ENCODE results near the gene TSNAX. TPM values are rescaled to one million over a fixed set of nuclear protein-coding genes. Genes with fewer than 3 reads are reported as not detected.
"Not testable (repeated sequence)": the region's sequence is repeated elsewhere in the genome, so short reads cannot be mapped to it uniquely, and the experiment has no call there.

The TSNAX gene
- total RNA-seq, 1 donor = 44.5 TPM

DNA sequence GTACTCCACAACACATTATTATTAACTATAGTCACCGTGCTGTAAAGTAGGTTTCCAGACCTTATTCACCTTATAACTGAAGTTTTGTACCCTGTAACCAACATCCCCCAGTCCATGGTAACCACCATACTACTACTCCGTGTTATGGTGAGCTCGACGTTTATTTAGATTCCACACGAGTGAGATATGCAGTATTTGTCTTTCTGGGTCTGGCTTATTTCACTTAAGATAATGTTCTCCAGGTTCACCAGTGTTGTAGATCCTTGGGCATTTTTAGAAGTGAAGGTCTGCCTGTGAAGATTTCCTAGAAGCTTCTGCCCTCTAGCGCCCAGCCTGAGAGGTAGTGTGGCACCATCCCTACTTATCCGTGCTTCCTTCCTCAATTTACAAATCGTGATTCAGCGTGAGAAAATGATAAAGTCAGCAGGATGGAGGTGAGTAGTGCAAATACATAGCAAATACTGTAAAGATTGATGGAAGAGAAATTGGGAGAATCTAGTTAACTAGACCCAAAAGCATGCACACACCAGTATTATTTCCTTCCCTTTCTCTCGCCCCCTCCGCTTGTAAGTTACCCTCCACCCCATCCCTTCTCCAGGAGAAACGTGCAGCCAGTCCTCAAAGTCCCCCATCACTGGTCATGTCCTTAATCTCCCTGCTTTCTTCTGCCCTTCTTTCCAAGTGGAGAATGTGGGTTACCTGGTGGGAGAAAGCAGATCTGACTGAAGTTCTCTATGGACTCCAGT lies 62.2 kb downstream of the TSNAX start:
- H2AFZ ChIP-seq (ENCODE audit: low read length) = no peak overlapping the region
- no peak overlapping the region for H3K4me3 ChIP-seq (ENCODE audit: insufficient read depth, low read length)
- DNase-seq (ENCODE audit: insufficient read length, low spot score, missing footprints) = peak; percentile 46

DNA sequence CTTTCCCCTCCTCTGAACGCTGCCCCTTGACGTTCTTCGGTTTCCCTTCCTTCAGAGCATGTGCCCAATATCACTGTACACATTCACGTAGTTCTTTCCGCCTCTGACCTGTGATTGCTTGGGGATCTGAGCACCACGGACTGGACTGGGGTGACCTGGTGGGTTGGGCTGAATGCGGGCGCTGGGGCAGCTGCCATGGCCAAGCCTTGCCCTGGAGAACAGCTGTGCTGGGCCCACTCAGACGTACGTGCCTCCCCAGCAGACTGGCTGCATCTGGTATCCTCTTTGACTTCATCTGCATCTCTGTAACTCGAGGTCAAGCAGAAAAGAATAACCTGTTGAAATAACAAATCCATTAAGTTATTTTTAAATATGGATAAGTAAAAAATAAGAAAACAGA lies 63.0 kb downstream of the TSNAX start:
- no peak for DNase-seq (ENCODE audit: insufficient read length, low spot score, missing footprints)
- Histone ChIP-seq H3K4me2 (ENCODE audit: insufficient read depth, low read length) (no peak overlapping the region), H3K27ac (ENCODE audit: low read depth, low read length) (no peak overlapping the region), H3K9me3 (ENCODE audit: low read depth, low read length) (no peaks in the 10 kb centered on the region), H2AFZ (ENCODE audit: low read length) (no peak overlapping the region), H3K4me1 (ENCODE audit: insufficient read depth, low read length) (no peaks in the 10 kb centered on the region), H3K79me2 (ENCODE audit: insufficient read depth, low read length) (no peaks in the 10 kb centered on the region), H3K27me3 (ENCODE audit: insufficient read depth, low read length) (no peaks in the 10 kb centered on the region), H3K4me3 (ENCODE audit: insufficient read depth, low read length) (no peak overlapping the region), H3K36me3 (ENCODE audit: insufficient read depth, low read length) (no peaks in the 10 kb centered on the region), H4K20me1 (ENCODE audit: insufficient read depth, low read length) (no peaks in the 10 kb centered on the region)
- TF ChIP-seq, protein P1, sequence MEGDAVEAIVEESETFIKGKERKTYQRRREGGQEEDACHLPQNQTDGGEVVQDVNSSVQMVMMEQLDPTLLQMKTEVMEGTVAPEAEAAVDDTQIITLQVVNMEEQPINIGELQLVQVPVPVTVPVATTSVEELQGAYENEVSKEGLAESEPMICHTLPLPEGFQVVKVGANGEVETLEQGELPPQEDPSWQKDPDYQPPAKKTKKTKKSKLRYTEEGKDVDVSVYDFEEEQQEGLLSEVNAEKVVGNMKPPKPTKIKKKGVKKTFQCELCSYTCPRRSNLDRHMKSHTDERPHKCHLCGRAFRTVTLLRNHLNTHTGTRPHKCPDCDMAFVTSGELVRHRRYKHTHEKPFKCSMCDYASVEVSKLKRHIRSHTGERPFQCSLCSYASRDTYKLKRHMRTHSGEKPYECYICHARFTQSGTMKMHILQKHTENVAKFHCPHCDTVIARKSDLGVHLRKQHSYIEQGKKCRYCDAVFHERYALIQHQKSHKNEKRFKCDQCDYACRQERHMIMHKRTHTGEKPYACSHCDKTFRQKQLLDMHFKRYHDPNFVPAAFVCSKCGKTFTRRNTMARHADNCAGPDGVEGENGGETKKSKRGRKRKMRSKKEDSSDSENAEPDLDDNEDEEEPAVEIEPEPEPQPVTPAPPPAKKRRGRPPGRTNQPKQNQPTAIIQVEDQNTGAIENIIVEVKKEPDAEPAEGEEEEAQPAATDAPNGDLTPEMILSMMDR (IDR thresholded peaks at IDR 0.05; ENCODE audit: extremely low read depth, low read depth, low read length) = no peak

More for the DNA sequence above, 62.2 kb downstream of the TSNAX start:
- Histone ChIP-seq H3K27ac (ENCODE audit: low read depth, low read length) (no peak overlapping the region), H3K9me3 (ENCODE audit: low read depth, low read length) (no peaks in the 10 kb centered on the region), H3K4me1 (ENCODE audit: insufficient read depth, low read length) (no peaks in the 10 kb centered on the region), H3K36me3 (ENCODE audit: insufficient read depth, low read length) (no peaks in the 10 kb centered on the region), H3K27me3 (ENCODE audit: insufficient read depth, low read length) (no peaks in the 10 kb centered on the region), H3K4me2 (ENCODE audit: insufficient read depth, low read length) (no peak overlapping the region), H4K20me1 (ENCODE audit: insufficient read depth, low read length) (no peaks in the 10 kb centered on the region), H3K79me2 (ENCODE audit: insufficient read depth, low read length) (no peaks in the 10 kb centered on the region)
- TF ChIP-seq, protein P1 (IDR thresholded peaks at IDR 0.05; ENCODE audit: extremely low read depth, low read depth, low read length) = peak; percentile 86

DNA sequence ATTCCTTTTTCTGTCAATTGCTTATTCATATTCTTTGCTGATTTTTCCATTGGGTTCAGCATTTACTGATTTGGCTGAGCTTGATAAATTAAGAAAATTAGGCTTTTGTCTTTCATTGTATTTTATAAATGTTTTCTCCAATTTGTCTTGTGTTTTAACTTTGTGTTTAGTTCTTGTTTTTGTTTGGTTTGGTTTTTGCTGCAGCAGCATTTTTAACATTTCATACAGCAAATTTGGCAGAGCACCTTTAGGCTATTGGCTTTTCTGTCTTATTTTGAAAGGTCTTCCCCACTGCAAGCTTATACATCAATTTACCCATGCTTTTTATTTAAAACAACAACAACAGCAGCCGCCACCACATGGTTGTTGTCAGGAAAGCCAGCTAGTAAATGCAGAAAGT lies 64.3 kb downstream of the TSNAX start:
- Histone ChIP-seq H4K20me1 (ENCODE audit: insufficient read depth, low read length) (no peaks in the 10 kb centered on the region), H3K79me2 (ENCODE audit: insufficient read depth, low read length) (no peaks in the 10 kb centered on the region), H2AFZ (ENCODE audit: low read length) (no peak overlapping the region), H3K4me2 (ENCODE audit: insufficient read depth, low read length) (no peak overlapping the region), H3K36me3 (ENCODE audit: insufficient read depth, low read length) (no peaks in the 10 kb centered on the region), H3K9me3 (ENCODE audit: low read depth, low read length) (no peaks in the 10 kb centered on the region), H3K27me3 (ENCODE audit: insufficient read depth, low read length) (no peaks in the 10 kb centered on the region), H3K4me3 (ENCODE audit: insufficient read depth, low read length) (no peak overlapping the region), H3K27ac (ENCODE audit: low read depth, low read length) (no peak overlapping the region), H3K4me1 (ENCODE audit: insufficient read depth, low read length) (no peaks in the 10 kb centered on the region)
- DNase-seq (ENCODE audit: insufficient read length, low spot score, missing footprints) = no peak
- TF ChIP-seq, protein P1 (IDR thresholded peaks at IDR 0.05; ENCODE audit: extremely low read depth, low read depth, low read length) = no peak

DNA sequence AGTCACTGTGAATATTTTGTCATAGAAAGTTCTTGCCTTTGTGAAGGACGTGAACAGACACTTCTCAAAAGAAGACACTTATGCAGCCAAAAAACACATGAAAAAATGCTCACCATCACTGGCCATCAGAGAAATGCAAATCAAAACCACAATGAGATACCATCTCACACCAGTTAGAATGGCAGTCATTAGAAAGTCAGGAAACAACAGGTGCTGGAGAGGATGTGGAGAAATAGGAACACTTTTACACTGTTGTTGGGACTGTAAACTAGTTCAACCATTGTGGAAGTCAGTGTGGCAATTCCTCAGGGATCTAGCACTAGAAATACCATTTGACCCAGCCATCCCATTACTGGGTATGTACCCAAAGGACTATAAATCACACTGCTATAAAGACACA lies 64.8 kb downstream of the TSNAX start:
- not testable (repeated sequence) for H3K79me2 ChIP-seq (ENCODE audit: insufficient read depth, low read length); H3K27ac ChIP-seq (ENCODE audit: low read depth, low read length); H3K4me3 ChIP-seq (ENCODE audit: insufficient read depth, low read length); H2AFZ ChIP-seq (ENCODE audit: low read length); DNase-seq (ENCODE audit: insufficient read length, low spot score, missing footprints); H3K4me2 ChIP-seq (ENCODE audit: insufficient read depth, low read length); H3K27me3 ChIP-seq (ENCODE audit: insufficient read depth, low read length); H3K36me3 ChIP-seq (ENCODE audit: insufficient read depth, low read length); H3K4me1 ChIP-seq (ENCODE audit: insufficient read depth, low read length); H3K9me3 ChIP-seq (ENCODE audit: low read depth, low read length); H4K20me1 ChIP-seq (ENCODE audit: insufficient read depth, low read length)
